Erythroblast (primary cell): ENCODE data around the gene EPB41.

Experiments used
- GATA1 ChIP-seq: IDR thresholded peaks from 2 replicates; pipeline ENCODE4 v1.6.1; 2011; ENCODE audit warnings: low read depth, mild to moderate bottlenecking, control low read depth, low read length, moderate library complexity
- POLR2A ChIP-seq: IDR thresholded peaks from 2 replicates; pipeline ENCODE4 v1.6.1; 2011; ENCODE audit warnings: mild to moderate bottlenecking, low read length

DNA sequence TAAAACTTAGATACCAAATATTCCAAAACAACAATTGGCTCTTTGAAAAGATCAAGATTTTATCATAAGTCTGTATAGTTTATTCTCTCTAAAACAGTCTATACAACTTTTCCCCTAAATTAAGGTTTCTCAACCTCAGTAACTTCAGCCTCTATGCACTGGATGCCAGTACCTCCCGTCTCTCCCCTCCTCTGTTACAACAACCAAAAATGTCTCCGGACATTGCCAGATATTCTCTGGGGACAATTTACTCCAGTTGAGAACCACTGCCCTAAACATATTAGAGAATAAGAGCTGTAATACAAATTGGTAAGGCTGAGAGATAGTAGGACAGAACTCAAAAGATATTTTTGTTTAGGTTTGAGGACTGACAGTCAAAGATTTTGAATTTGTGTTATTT, 137.7 kb downstream of the EPB41 start:
- TF ChIP-seq POLR2A (no peak), GATA1 (no peak)
